Suprapubic skin (tissue), 4 donors: ENCODE data around the gene RUSC2.

ENCODE experiments used
- CTCF ChIP-seq, 2 donors: fragments of 200-600 bp in 1 of 2; fragments of 450-650 bp in 1 of 2; sonication (generic) in 1 of 2; IDR thresholded peaks; one replicate each; pipeline ENCODE4 v1.5.1; 2016 to 2019; ENCODE audit warnings: antibody characterized with exemption in 2 of 2, mild to moderate bottlenecking in 1 of 2, moderate library complexity in 1 of 2
- POLR2A ChIP-seq, 2 donors: fragments of 450-650 bp; IDR thresholded peaks; one replicate each; pipeline ENCODE4 v1.6.1; 2017; ENCODE audit warnings: antibody characterized with exemption in 2 of 2, mild to moderate bottlenecking in 2 of 2, moderate library complexity in 2 of 2
- POLR2AphosphoS5 ChIP-seq, 3 donors: sonication (generic); formaldehyde crosslinking; IDR thresholded peaks; one replicate each; pipeline ENCODE4 v1.6.1; 2017; ENCODE audit warnings: antibody characterized with exemption in 3 of 3

DNA sequence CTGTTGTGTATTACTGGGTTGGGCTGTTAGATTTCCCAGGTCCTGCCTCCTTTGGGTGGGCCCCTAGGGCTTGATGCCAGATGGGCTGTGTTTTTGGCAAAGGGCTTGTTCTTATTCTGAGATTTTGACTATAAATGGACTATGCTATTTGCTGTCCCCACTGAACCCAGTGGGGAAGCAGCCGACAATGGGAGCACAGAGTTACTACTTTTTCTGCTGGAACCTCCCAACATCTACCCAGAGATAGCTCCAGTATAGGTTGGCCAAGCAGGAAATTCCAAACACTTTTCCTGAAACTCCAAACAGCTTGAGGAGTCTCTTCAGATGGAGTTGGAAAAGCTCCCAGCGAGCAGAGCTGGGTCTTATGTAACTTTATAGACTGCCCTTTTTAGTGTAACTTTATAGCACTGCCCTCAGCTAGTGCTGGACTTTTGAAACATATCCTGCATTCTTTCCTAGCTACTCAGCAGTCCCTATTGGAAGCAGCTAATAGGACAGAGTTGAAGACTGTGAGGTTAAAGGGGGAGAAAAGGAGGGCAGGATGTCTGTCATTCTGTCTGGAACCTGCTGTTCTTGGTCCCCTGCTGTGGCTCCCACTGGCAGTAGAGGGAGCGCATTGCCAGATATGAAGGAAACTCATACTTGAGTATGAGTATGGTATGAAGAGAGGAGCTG, 21.0 kb downstream of the RUSC2 start:
- TF ChIP-seq CTCF (IDR thresholded peaks at IDR 0.05) (peak in 1 of 2 donors; percentile 17), POLR2A (IDR thresholded peaks at IDR 0.05) (no peak), POLR2AphosphoS5 (IDR thresholded peaks at IDR 0.05) (no peak)
